Pancreas (tissue), 10 donors: ENCODE data around the gene VENTX. TPM values are rescaled to one million over a fixed set of nuclear protein-coding genes. Genes with fewer than 3 reads are reported as not detected.
A peak's percentile ranks its signal among the peaks of the same experiment; 100 is the strongest.
"Not testable (repeated sequence)": the region's sequence is repeated elsewhere in the genome, so short reads cannot be mapped to it uniquely, and the experiment has no call there.

Experiments
- ATAC-seq, 4 donors: fragments of 200-7000 bp; cut with Tn5 transposase; one replicate each; pipeline versions ENCODE4 v1.8.0 to v1.9.1; 2020; ENCODE audit warnings: mild to moderate bottlenecking in 4 of 4, moderate library complexity in 4 of 4
- DNase-seq, 6 donors: peaks; one replicate each; pipeline ENCODE4 v3.0.0-alpha.2; 2020
- FAIRE-seq: peaks from 2 replicates; lab custom pipeline; 2012; peaks lifted over from hg19 to GRCh38; lab: Jason Lieb, UNC
- H3K27ac ChIP-seq, 4 donors: fragments of 200-600 bp; sonication (generic); 1 replicate in 3 of 4; 2 replicates in 1 of 4; pipeline versions ENCODE4 v1.5.0 to v1.8.0; 2020
- H3K27me3 ChIP-seq, 4 donors: fragments of 200-600 bp; one replicate each; pipeline ENCODE4 v1.8.0; 2021
- H3K36me3 ChIP-seq, 3 donors: fragments of 200-600 bp; sonication (generic) in 1 of 3; one replicate each; pipeline versions ENCODE4 v1.5.0 to v1.8.0; 2020 to 2021
- H3K4me1 ChIP-seq, 3 donors: fragments of 200-600 bp; one replicate each; pipeline ENCODE4 v1.8.0; 2021
- H3K4me3 ChIP-seq, 4 donors: fragments of 200-600 bp; sonication (generic) in 2 of 4; one replicate each; pipeline versions ENCODE4 v1.5.0 to v1.8.0; 2020 to 2021
- H3K9me3 ChIP-seq, 4 donors: fragments of 200-600 bp; one replicate each; pipeline ENCODE4 v1.8.0; 2021
- CTCF ChIP-seq, 4 donors: fragments of 200-600 bp; sonication (generic) in 3 of 4; IDR thresholded peaks; one replicate each; pipeline versions ENCODE4 v1.5.0 to v1.8.0; 2021; ENCODE audit warnings: antibody characterized with exemption in 4 of 4
- WGBS, 2 donors: extraction: QIAGEN DNeasy Blood & Tissue Kit; methylation state at CpG; one replicate each; pipeline ENCODE4 v1.1.7; 2013; 5-methylcytosine and 5-hydroxymethylcytosine counted together
- intact Hi-C, 3 donors: fragments of 100-400 bp; cut with DNase I; formaldehyde crosslinking; loops; one replicate each; pipeline versions ENCODE4 v1.11.1 to v1.14.2; 2022
- polyA plus RNA-seq, 2 donors: library from polyadenylated mRNA; stranded (reverse); fragments of 200-250 nt; gene quantifications; one replicate each; pipeline ENCODE4 v1.2.3, GENCODE V29; 2013
- total RNA-seq, 6 donors: library from RNA; stranded (reverse); fragmentation: NEBNext Ultra II Directional in 4 of 6; extraction: Animal tissue kit (Norgen Biotek cat#: 25700) in 4 of 6; gene quantifications; one replicate each; pipeline versions ENCODE4 v1.2.1 to v1.2.4, GENCODE V29; 2021 to 2023
- donor health status: healthy with polysubstance abuse.
- donor health status: DM: no; HTN: no; CAD: no; lungs with moderate emphysema.
- donor health status: DM: no; HTN: no; CAD: no.
- donor health status: control.
- donor health status: control.
- donor health status: Bipolar disorder and iron deficiency.
- donor health status: DM: yes; HTN: yes; CAD: no.
- donor health status: DM: no; HTN: no; CAD: no.
- donor health status: DM: no; HTN: no; CAD: no.
- donor health status: DM: yes; HTN: yes; CAD: no.

The VENTX gene
- total and polyA plus RNA-seq, 8 donors: 0.09 to 1.3 (median 0.46) TPM

GRCh38 chr10:133231946-133232574, 5.6 kb upstream of the VENTX start:
- TF ChIP-seq CTCF (IDR thresholded peaks at IDR 0.05): no peak
- H3K27me3 ChIP-seq: peaks cover 0 to 29% (median 5%) of the 10 kb centered on the region in 4 donors
- intact Hi-C loops: no loop called here
- DNase-seq (no peak), FAIRE-seq (no peak), ATAC-seq (no peak)
- no peak overlapping the region for H3K27ac ChIP-seq
- WGBS, 2 donors: 39 to 52% methylated on average over 11 of the region's 11 CpGs
- H3K4me3 ChIP-seq: no peak overlapping the region
- H3K36me3 ChIP-seq: no peaks in the 10 kb centered on the region
- no peaks in the 10 kb centered on the region for H3K9me3 ChIP-seq
- H3K4me1 ChIP-seq: peaks cover 0 to 4% (median 0%) of the 10 kb centered on the region in 3 donors

GRCh38 chr10:133234796-133235195, 2.9 kb upstream of the VENTX start:
- 50 to 54% methylated on average over 7 to 8 of the region's 10 CpGs for WGBS, 2 donors
- FAIRE-seq, H3K9me3 ChIP-seq, intact Hi-C loops, H3K4me1 ChIP-seq, DNase-seq, H3K27ac ChIP-seq, H3K4me3 ChIP-seq, H3K36me3 ChIP-seq, ATAC-seq: not testable (repeated sequence)
- H3K27me3 ChIP-seq: peaks cover 0 to 24% (median 5%) of the 10 kb centered on the region in 4 donors

GRCh38 chr10:133235265-133235855, 2.3 kb upstream of the VENTX start:
- no peak for DNase-seq
- peak in 2 of 4 donors; percentile 42 to 56 for ATAC-seq
- no peak for FAIRE-seq
- Histone ChIP-seq H3K27ac (no peak overlapping the region), H3K27me3 (peaks cover 0 to 26% (median 4%) of the 10 kb centered on the region in 4 donors), H3K36me3 (no peaks in the 10 kb centered on the region), H3K4me3 (peak overlapping the region in 1 of 4 donors; percentile 14), H3K9me3 (no peaks in the 10 kb centered on the region), H3K4me1 (peaks cover 0 to 4% (median 0%) of the 10 kb centered on the region in 3 donors)
- intact Hi-C loops: no loop called here
- 5% methylated on average over 40 to 48 of the region's 48 CpGs for WGBS, 2 donors
- no peak for TF ChIP-seq CTCF (IDR thresholded peaks at IDR 0.05)

GRCh38 chr10:133235932-133236331, 1.7 kb upstream of the VENTX start:
- H3K4me3 ChIP-seq: peak overlapping the region in 1 of 4 donors; percentile 36
- intact Hi-C loops: no loop called here
- DNase-seq (no peak), FAIRE-seq (no peak), ATAC-seq (peak in 2 of 4 donors; percentile 18 to 57)
- 3 to 6% methylated on average over 17 to 18 of the region's 18 CpGs for WGBS, 2 donors
- no peak overlapping the region for H3K27ac ChIP-seq
- no peaks in the 10 kb centered on the region for H3K9me3 ChIP-seq
- TF ChIP-seq CTCF (IDR thresholded peaks at IDR 0.05): no peak
- H3K36me3 ChIP-seq: no peaks in the 10 kb centered on the region
- peaks cover 0 to 4% (median 0%) of the 10 kb centered on the region in 3 donors for H3K4me1 ChIP-seq
- H3K27me3 ChIP-seq: peaks cover 0 to 27% (median 4%) of the 10 kb centered on the region in 4 donors

- TF ChIP-seq CTCF (IDR thresholded peaks at IDR 0.05): no peak
- Histone ChIP-seq H3K4me3 (peak overlapping the region in 2 of 4 donors; percentile 12 to 36), H3K27ac (no peak overlapping the region), H3K27me3 (peaks cover 0 to 31% (median 4%) of the 10 kb centered on the region in 4 donors), H3K36me3 (no peaks in the 10 kb centered on the region), H3K4me1 (peaks cover 0 to 4% (median 0%) of the 10 kb centered on the region in 3 donors), H3K9me3 (no peaks in the 10 kb centered on the region)
- intact Hi-C loops: no loop called here
- WGBS, 2 donors: 1 to 2% methylated on average over 95 to 103 of the region's 103 CpGs
- DNase-seq: no peak
- no peak for FAIRE-seq
- ATAC-seq: peak in 2 of 4 donors; percentile 28 to 51
Measured at GRCh38 chr10:133236401-133237240, 1.0 kb upstream of the VENTX start.
